GM23338 (cell line): ENCODE results near the gene C1QL1. TPM values are rescaled to one million over a fixed set of nuclear protein-coding genes. Genes with fewer than 3 reads are reported as not detected.

Source experiments
- ATAC-seq: fragments of 200-7000 bp; cut with Tn5 transposase; 3 replicates; pipeline ENCODE4 v1.9.1; 2020
- DNase-seq: peaks from one replicate; pipeline ENCODE4 v3.0.0-alpha.2; 2015; ENCODE audit warnings: low spot score
- H2AFZ ChIP-seq: fragments of 200-600 bp; sonication (generic); 2 replicates; pipeline ENCODE4 v1.8.0; 2016; ENCODE audit warnings: antibody characterized with exemption, mild to moderate bottlenecking, moderate library complexity
- H3F3A ChIP-seq: fragments of 200-600 bp; sonication (generic); replicated peaks from 2 replicates; pipeline ENCODE4 v1.8.0; 2017; ENCODE audit warnings: antibody characterized with exemption, mixed run types, low read depth
- H3K27ac ChIP-seq: fragments of 200-600 bp; sonication (generic); 2 replicates; pipeline ENCODE4 v1.6.1; 2016; ENCODE audit warnings: low read depth
- H3K27me3 ChIP-seq: fragments of 200-600 bp; sonication (generic); 2 replicates; pipeline ENCODE4 v1.8.0; 2016; ENCODE audit warnings: mild to moderate bottlenecking, mixed run types, moderate library complexity; ENCODE audit not compliant: insufficient read depth
- H3K36me3 ChIP-seq: fragments of 200-600 bp; sonication (generic); 2 replicates; pipeline ENCODE4 v1.8.0; 2016; ENCODE audit warnings: mild to moderate bottlenecking; ENCODE audit not compliant: insufficient read depth
- H3K4me1 ChIP-seq: fragments of 200-600 bp; sonication (generic); 2 replicates; pipeline ENCODE4 v1.8.0; 2016; ENCODE audit warnings: mild to moderate bottlenecking, moderate library complexity; ENCODE audit not compliant: insufficient read depth
- H3K4me2 ChIP-seq: fragments of 200-600 bp; sonication (generic); 2 replicates; pipeline ENCODE4 v1.7.1; 2017; ENCODE audit warnings: mixed run types
- H3K4me3 ChIP-seq: fragments of 200-600 bp; sonication (generic); 2 replicates; pipeline ENCODE4 v1.6.1; 2016; ENCODE audit warnings: mixed run types
- H3K79me2 ChIP-seq: fragments of 200-600 bp; sonication (generic); replicated peaks from 2 replicates; pipeline ENCODE4 v1.8.0; 2017; ENCODE audit warnings: mild to moderate bottlenecking; ENCODE audit not compliant: insufficient read depth
- H3K9me2 ChIP-seq: fragments of 200-600 bp; sonication (generic); 2 replicates; pipeline ENCODE4 v1.8.0; 2017; ENCODE audit not compliant: insufficient read depth
- H4K20me1 ChIP-seq: fragments of 200-600 bp; sonication (generic); replicated peaks from 2 replicates; pipeline ENCODE4 v1.8.0; 2017; ENCODE audit warnings: mild to moderate bottlenecking; ENCODE audit not compliant: insufficient read depth
- H3K27ac Mint-ChIP-seq: 2 replicates; pipeline ENCODE4 v1.8.0; 2020; ENCODE audit warnings: inconsistent platforms, mild to moderate bottlenecking, moderate library complexity, mixed read lengths
- H3K27me3 Mint-ChIP-seq: 3 replicates; pipeline ENCODE4 v1.8.0; 2022; ENCODE audit warnings: low read depth, mild to moderate bottlenecking, moderate library complexity, mixed read lengths, inconsistent platforms; ENCODE audit not compliant: insufficient read depth, poor library complexity
- H3K36me3 Mint-ChIP-seq: 3 replicates; pipeline ENCODE4 v1.8.0; 2021; ENCODE audit warnings: low read depth, mild to moderate bottlenecking, inconsistent platforms, moderate library complexity, mixed read lengths
- H3K4me1 Mint-ChIP-seq: 3 replicates; pipeline ENCODE4 v1.8.0; 2020; ENCODE audit warnings: mild to moderate bottlenecking, inconsistent platforms, mixed read lengths
- H3K4me3 Mint-ChIP-seq: 3 replicates; pipeline ENCODE4 v1.8.0; 2021; ENCODE audit warnings: moderate library complexity, mild to moderate bottlenecking, inconsistent platforms, mixed read lengths
- H3K9me3 Mint-ChIP-seq: 3 replicates; pipeline ENCODE4 v1.8.0; 2020; ENCODE audit warnings: moderate library complexity, mild to moderate bottlenecking, inconsistent platforms, mixed read lengths
- CREB1 ChIP-seq: fragments of 250-450 bp; sonication (Bioruptor Pico); IDR thresholded peaks from 2 replicates; pipeline ENCODE4 v1.5.0; 2020; ENCODE audit warnings: low read depth, mild to moderate bottlenecking, moderate library complexity
- CTCF ChIP-seq, 2 experiments: fragments of 200-600 bp in 1 of 2; sonication (generic) in 1 of 2; conservative IDR thresholded peaks; 2 replicates each; pipeline versions ENCODE4 v1.5.1 to v1.6.1; 2016 to 2017; ENCODE audit warnings: antibody characterized with exemption in 2 of 2, low read depth in 2 of 2, mild to moderate bottlenecking in 2 of 2, moderate library complexity in 1 of 2
- JUNB ChIP-seq: IDR thresholded peaks from one replicate; pipeline ENCODE4 v1.6.1; 2016; ENCODE audit warnings: antibody characterized with exemption; ENCODE audit not compliant: unreplicated experiment
- NANOG ChIP-seq: IDR thresholded peaks from 2 replicates; pipeline ENCODE4 v1.6.1; 2016; ENCODE audit warnings: antibody characterized with exemption, borderline replicate concordance
- POLR2AphosphoS5 ChIP-seq: IDR thresholded peaks from 2 replicates; pipeline ENCODE4 v1.6.1; 2016; ENCODE audit warnings: antibody characterized with exemption, low read depth
- ZNF114 ChIP-seq: fragments of 250-450 bp; sonication (Bioruptor Pico); IDR thresholded peaks from 2 replicates; pipeline ENCODE4 v1.5.0; 2020; ENCODE audit warnings: mild to moderate bottlenecking, moderate library complexity
- ZNF462 ChIP-seq: fragments of 250-450 bp; sonication (Bioruptor Pico); IDR thresholded peaks from 2 replicates; pipeline ENCODE4 v1.5.0; 2020; ENCODE audit warnings: mild to moderate bottlenecking, moderate library complexity
- polyA plus RNA-seq: library from polyadenylated mRNA; unstranded; fragments of >200 nt; fragmentation: Nextera tagmentation; extraction: Ambion mirVana; gene quantifications from 2 replicates; pipeline ENCODE4 v1.2.1, GENCODE V29; 2016
- total RNA-seq: library from RNA; depleted of rRNA; stranded (reverse); fragments of >200 nt; shearing (Covaris generic); gene quantifications from 2 replicates; pipeline ENCODE4 v1.2.3, GENCODE V29; 2014
- TF ChIP-seq, protein P1 (sequence below): IDR thresholded peaks from 2 replicates; pipeline ENCODE4 v1.6.1; 2016; ENCODE audit warnings: antibody characterized with exemption
- TF ChIP-seq, protein P2 (sequence below): IDR thresholded peaks from one replicate; pipeline ENCODE4 v1.6.1; 2018; ENCODE audit warnings: antibody characterized with exemption; ENCODE audit not compliant: unreplicated experiment

C1QL1 gene
- total and polyA plus RNA-seq, 2 experiments from 2014 or later, result 4.3 to 14.4 TPM

- Mint-ChIP-seq H3K4me1 (peaks cover 37% of the 10 kb centered on the region), H3K36me3 (no peaks in the 10 kb centered on the region; the same call in 2 of the 3 replicates), H3K27ac (no peak overlapping the region), H3K9me3 (no peaks in the 10 kb centered on the region), H3K27me3 (peaks cover 49% of the 10 kb centered on the region), H3K4me3 (no peak overlapping the region; the same call in 2 of the 3 replicates)
- H4K20me1 ChIP-seq, result no peaks in the 10 kb centered on the region; the same call in 1 of the 2 replicates
- TF ChIP-seq CTCF (conservative IDR thresholded peaks at IDR 0.05; ENCODE audit: low read depth in 2 of 2) (peak; percentile 51 to 72), POLR2AphosphoS5 (no peak)
- no peak overlapping the region for H2AFZ ChIP-seq
- H3K27me3 ChIP-seq, result peaks cover 49% of the 10 kb centered on the region
- no peaks in the 10 kb centered on the region for H3K79me2 ChIP-seq
- no peaks in the 10 kb centered on the region for H3K36me3 ChIP-seq
- H3K4me2 ChIP-seq, result no peak overlapping the region
- ATAC-seq (peak; percentile 41), DNase-seq (peak; percentile 74)
- H3K4me1 ChIP-seq, result peaks cover 25% of the 10 kb centered on the region
- no peaks in the 10 kb centered on the region for H3K9me2 ChIP-seq
- H3K27ac ChIP-seq, result no peak overlapping the region
- peaks cover 10% of the 10 kb centered on the region; the same call in 1 of the 2 replicates for H3F3A ChIP-seq
- no peak overlapping the region for H3K4me3 ChIP-seq
These were observed 48.7 kb upstream of the C1QL1 start for GRCh38 chr17:45016823-45017222.

GRCh38 chr17:45016237-45016636 lies 48.1 kb upstream of the C1QL1 start:
- no peaks in the 10 kb centered on the region for H3K36me3 ChIP-seq
- H3K4me3 ChIP-seq, result no peak overlapping the region
- H3K79me2 ChIP-seq, result no peaks in the 10 kb centered on the region
- peaks cover 43% of the 10 kb centered on the region for H3K27me3 Mint-ChIP-seq
- H3K4me1 Mint-ChIP-seq, result peaks cover 34% of the 10 kb centered on the region
- no peak overlapping the region for H3K4me3 Mint-ChIP-seq
- no peaks in the 10 kb centered on the region for H3K9me3 Mint-ChIP-seq
- H3K4me1 ChIP-seq, result peaks cover 21% of the 10 kb centered on the region
- H3F3A ChIP-seq, result peaks cover 7% of the 10 kb centered on the region; the same call in 1 of the 2 replicates
- H3K36me3 Mint-ChIP-seq, result no peaks in the 10 kb centered on the region; the same call in 2 of the 3 replicates
- H4K20me1 ChIP-seq, result no peaks in the 10 kb centered on the region; the same call in 1 of the 2 replicates
- DNase-seq (no peak), ATAC-seq (no peak)
- no peak overlapping the region for H3K4me2 ChIP-seq
- no peak overlapping the region for H3K27ac Mint-ChIP-seq
- peaks cover 43% of the 10 kb centered on the region for H3K27me3 ChIP-seq
- no peak overlapping the region for H3K27ac ChIP-seq
- no peaks in the 10 kb centered on the region for H3K9me2 ChIP-seq
- no peak overlapping the region for H2AFZ ChIP-seq
- TF ChIP-seq POLR2AphosphoS5 (no peak), NANOG (no peak), ZNF114 (CRISPR knock-in tag) (no peak), ZNF462 (CRISPR knock-in tag) (no peak), JUNB (no peak), CREB1 (CRISPR knock-in tag) (no peak)
- TF ChIP-seq, protein P1, sequence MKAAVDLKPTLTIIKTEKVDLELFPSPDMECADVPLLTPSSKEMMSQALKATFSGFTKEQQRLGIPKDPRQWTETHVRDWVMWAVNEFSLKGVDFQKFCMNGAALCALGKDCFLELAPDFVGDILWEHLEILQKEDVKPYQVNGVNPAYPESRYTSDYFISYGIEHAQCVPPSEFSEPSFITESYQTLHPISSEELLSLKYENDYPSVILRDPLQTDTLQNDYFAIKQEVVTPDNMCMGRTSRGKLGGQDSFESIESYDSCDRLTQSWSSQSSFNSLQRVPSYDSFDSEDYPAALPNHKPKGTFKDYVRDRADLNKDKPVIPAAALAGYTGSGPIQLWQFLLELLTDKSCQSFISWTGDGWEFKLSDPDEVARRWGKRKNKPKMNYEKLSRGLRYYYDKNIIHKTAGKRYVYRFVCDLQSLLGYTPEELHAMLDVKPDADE, result no peak
- TF ChIP-seq, protein P2, sequence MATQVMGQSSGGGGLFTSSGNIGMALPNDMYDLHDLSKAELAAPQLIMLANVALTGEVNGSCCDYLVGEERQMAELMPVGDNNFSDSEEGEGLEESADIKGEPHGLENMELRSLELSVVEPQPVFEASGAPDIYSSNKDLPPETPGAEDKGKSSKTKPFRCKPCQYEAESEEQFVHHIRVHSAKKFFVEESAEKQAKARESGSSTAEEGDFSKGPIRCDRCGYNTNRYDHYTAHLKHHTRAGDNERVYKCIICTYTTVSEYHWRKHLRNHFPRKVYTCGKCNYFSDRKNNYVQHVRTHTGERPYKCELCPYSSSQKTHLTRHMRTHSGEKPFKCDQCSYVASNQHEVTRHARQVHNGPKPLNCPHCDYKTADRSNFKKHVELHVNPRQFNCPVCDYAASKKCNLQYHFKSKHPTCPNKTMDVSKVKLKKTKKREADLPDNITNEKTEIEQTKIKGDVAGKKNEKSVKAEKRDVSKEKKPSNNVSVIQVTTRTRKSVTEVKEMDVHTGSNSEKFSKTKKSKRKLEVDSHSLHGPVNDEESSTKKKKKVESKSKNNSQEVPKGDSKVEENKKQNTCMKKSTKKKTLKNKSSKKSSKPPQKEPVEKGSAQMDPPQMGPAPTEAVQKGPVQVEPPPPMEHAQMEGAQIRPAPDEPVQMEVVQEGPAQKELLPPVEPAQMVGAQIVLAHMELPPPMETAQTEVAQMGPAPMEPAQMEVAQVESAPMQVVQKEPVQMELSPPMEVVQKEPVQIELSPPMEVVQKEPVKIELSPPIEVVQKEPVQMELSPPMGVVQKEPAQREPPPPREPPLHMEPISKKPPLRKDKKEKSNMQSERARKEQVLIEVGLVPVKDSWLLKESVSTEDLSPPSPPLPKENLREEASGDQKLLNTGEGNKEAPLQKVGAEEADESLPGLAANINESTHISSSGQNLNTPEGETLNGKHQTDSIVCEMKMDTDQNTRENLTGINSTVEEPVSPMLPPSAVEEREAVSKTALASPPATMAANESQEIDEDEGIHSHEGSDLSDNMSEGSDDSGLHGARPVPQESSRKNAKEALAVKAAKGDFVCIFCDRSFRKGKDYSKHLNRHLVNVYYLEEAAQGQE, result no peak
